ENCODE measurements around the gene PAX8.

PAX8 gene

DNA sequence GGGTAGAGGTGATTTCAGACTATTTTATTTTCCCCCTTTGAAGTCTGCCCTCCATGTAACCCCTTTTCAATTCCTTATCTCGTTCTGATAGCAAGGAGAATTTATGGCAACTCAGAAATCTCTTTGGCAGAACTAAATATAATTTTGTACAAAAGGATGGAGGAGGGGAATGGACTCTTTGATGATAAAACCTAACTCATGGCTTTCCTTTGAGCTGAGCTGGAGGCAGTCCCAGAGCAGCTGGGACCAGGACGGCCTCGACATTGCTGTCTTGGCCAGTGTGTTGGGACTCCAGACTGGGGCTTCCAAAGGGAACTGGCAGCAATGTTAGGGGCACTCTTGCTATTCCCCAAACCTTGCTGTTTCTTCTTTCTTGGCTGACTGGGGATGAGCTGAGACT, 47.7 kb downstream of the PAX8 start:
- no peak for ATAC-seq

DNA sequence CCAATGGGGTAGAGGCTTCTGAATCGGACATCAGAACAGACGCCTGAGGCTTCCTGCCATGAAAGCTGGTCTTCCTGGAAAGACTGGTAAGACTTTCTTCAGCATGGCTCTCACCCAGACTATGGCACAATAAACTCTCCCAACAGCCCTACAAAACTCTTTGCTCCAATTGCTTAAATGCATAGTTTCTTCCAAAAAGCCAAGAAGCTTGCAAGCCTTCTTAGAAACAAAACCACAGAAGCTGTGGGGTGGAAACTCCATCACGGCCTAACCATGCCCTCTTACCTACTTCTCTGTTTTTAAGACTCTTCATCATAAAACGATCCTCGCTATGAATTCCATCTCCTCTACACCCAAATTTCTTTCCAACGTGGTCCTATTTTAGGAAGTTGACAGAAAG, 48.2 kb downstream of the PAX8 start:
- no peak for ATAC-seq
- no peak for TF ChIP-seq TCF4 (CRISPR knock-in tag; IDR thresholded peaks at IDR 0.05; ENCODE audit: borderline replicate concordance)
- TF ChIP-seq, protein P1, sequence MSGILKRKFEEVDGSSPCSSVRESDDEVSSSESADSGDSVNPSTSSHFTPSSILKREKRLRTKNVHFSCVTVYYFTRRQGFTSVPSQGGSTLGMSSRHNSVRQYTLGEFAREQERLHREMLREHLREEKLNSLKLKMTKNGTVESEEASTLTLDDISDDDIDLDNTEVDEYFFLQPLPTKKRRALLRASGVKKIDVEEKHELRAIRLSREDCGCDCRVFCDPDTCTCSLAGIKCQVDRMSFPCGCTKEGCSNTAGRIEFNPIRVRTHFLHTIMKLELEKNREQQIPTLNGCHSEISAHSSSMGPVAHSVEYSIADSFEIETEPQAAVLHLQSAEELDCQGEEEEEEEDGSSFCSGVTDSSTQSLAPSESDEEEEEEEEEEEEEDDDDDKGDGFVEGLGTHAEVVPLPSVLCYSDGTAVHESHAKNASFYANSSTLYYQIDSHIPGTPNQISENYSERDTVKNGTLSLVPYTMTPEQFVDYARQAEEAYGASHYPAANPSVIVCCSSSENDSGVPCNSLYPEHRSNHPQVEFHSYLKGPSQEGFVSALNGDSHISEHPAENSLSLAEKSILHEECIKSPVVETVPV (CRISPR knock-in tag; IDR thresholded peaks at IDR 0.05), result no peak
- TF ChIP-seq GLIS3 (CRISPR knock-in tag; IDR thresholded peaks at IDR 0.05), result no peak
- TF ChIP-seq ZNF70 (CRISPR knock-in tag; IDR thresholded peaks at IDR 0.05), result no peak
- no peak for TF ChIP-seq PPARA (CRISPR knock-in tag; IDR thresholded peaks at IDR 0.05; ENCODE audit: borderline replicate concordance)
- no peak for TF ChIP-seq ISL1 (CRISPR knock-in tag; IDR thresholded peaks at IDR 0.05)

More for the DNA sequence above, 47.7 kb downstream of the PAX8 start:
- TF ChIP-seq ZNF8 (CRISPR knock-in tag; IDR thresholded peaks at IDR 0.05), result no peak

DNA sequence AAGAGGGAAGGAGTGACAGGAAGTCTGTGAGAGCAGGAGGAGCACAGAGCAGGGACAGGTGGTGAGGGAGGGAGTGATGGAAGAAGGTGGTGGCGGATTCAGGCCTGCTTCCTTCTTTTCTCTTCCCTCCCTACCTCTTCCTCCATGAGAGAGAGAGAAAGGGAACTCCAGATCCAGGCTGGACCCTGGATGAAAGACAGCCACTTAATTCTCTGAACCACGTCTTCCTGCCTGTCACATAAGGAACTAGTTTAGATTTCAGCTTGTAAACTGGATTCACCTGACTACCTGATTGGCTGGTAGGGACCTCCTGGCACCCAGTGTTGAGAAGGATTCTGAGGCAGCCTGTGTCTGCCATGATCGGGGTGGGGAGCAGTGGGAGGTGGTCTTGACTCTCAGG, 48.9 kb downstream of the PAX8 start:
- TF ChIP-seq GLIS3 (CRISPR knock-in tag; IDR thresholded peaks at IDR 0.05) (no peak), TOX (CRISPR knock-in tag; IDR thresholded peaks at IDR 0.05; ENCODE audit: borderline replicate concordance) (no peak), ZC3H10 (CRISPR knock-in tag; IDR thresholded peaks at IDR 0.05) (no peak), OSR1 (CRISPR knock-in tag; IDR thresholded peaks at IDR 0.05) (no peak), BACH2 (CRISPR knock-in tag; IDR thresholded peaks at IDR 0.05; ENCODE audit: borderline replicate concordance) (no peak), ESRRG (CRISPR knock-in tag; IDR thresholded peaks at IDR 0.05) (no peak), PPARA (CRISPR knock-in tag; IDR thresholded peaks at IDR 0.05; ENCODE audit: borderline replicate concordance) (no peak), ZNF8 (CRISPR knock-in tag; IDR thresholded peaks at IDR 0.05) (no peak), ZFP3 (CRISPR knock-in tag; IDR thresholded peaks at IDR 0.05) (no peak), RARB (CRISPR knock-in tag; IDR thresholded peaks at IDR 0.05) (no peak), ZNF565 (CRISPR knock-in tag; conservative IDR thresholded peaks at IDR 0.05; ENCODE audit: low read depth) (no peak), TCF4 (CRISPR knock-in tag; IDR thresholded peaks at IDR 0.05; ENCODE audit: borderline replicate concordance) (no peak), ZNF70 (CRISPR knock-in tag; IDR thresholded peaks at IDR 0.05) (no peak), SNAI2 (CRISPR knock-in tag; IDR thresholded peaks at IDR 0.05) (no peak), CSDC2 (CRISPR knock-in tag; IDR thresholded peaks at IDR 0.05) (no peak), ARNTL (CRISPR knock-in tag; IDR thresholded peaks at IDR 0.05; ENCODE audit: borderline replicate concordance, low read depth) (no peak)
- TF ChIP-seq, protein P1 (CRISPR knock-in tag; IDR thresholded peaks at IDR 0.05), result no peak
- TF ChIP-seq, protein P2, sequence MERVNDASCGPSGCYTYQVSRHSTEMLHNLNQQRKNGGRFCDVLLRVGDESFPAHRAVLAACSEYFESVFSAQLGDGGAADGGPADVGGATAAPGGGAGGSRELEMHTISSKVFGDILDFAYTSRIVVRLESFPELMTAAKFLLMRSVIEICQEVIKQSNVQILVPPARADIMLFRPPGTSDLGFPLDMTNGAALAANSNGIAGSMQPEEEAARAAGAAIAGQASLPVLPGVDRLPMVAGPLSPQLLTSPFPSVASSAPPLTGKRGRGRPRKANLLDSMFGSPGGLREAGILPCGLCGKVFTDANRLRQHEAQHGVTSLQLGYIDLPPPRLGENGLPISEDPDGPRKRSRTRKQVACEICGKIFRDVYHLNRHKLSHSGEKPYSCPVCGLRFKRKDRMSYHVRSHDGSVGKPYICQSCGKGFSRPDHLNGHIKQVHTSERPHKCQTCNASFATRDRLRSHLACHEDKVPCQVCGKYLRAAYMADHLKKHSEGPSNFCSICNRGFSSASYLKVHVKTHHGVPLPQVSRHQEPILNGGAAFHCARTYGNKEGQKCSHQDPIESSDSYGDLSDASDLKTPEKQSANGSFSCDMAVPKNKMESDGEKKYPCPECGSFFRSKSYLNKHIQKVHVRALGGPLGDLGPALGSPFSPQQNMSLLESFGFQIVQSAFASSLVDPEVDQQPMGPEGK (CRISPR knock-in tag; IDR thresholded peaks at IDR 0.05; ENCODE audit: borderline replicate concordance), result no peak
- TF ChIP-seq, protein P3, sequence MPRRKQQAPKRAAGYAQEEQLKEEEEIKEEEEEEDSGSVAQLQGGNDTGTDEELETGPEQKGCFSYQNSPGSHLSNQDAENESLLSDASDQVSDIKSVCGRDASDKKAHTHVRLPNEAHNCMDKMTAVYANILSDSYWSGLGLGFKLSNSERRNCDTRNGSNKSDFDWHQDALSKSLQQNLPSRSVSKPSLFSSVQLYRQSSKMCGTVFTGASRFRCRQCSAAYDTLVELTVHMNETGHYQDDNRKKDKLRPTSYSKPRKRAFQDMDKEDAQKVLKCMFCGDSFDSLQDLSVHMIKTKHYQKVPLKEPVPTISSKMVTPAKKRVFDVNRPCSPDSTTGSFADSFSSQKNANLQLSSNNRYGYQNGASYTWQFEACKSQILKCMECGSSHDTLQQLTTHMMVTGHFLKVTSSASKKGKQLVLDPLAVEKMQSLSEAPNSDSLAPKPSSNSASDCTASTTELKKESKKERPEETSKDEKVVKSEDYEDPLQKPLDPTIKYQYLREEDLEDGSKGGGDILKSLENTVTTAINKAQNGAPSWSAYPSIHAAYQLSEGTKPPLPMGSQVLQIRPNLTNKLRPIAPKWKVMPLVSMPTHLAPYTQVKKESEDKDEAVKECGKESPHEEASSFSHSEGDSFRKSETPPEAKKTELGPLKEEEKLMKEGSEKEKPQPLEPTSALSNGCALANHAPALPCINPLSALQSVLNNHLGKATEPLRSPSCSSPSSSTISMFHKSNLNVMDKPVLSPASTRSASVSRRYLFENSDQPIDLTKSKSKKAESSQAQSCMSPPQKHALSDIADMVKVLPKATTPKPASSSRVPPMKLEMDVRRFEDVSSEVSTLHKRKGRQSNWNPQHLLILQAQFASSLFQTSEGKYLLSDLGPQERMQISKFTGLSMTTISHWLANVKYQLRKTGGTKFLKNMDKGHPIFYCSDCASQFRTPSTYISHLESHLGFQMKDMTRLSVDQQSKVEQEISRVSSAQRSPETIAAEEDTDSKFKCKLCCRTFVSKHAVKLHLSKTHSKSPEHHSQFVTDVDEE (CRISPR knock-in tag; IDR thresholded peaks at IDR 0.05), result no peak
- TF ChIP-seq, protein P4, sequence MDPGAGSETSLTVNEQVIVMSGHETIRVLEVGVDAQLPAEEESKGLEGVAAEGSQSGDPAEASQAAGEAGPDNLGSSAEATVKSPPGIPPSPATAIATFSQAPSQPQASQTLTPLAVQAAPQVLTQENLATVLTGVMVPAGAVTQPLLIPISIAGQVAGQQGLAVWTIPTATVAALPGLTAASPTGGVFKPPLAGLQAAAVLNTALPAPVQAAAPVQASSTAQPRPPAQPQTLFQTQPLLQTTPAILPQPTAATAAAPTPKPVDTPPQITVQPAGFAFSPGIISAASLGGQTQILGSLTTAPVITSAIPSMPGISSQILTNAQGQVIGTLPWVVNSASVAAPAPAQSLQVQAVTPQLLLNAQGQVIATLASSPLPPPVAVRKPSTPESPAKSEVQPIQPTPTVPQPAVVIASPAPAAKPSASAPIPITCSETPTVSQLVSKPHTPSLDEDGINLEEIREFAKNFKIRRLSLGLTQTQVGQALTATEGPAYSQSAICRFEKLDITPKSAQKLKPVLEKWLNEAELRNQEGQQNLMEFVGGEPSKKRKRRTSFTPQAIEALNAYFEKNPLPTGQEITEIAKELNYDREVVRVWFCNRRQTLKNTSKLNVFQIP (CRISPR knock-in tag; IDR thresholded peaks at IDR 0.05; ENCODE audit: borderline replicate concordance, low read depth), result no peak
- ATAC-seq, result no peak
